Duodenal mucosa (tissue), 2 donors: ENCODE results near the gene CDH2.
A peak's percentile ranks its signal among the peaks of the same experiment; 100 is the strongest.

Experiments used
- H3K27ac ChIP-seq: one replicate; pipeline ENCODE4 v1.7.0; 2013; ENCODE audit warnings: low read depth, low read length
- H3K27me3 ChIP-seq, 2 donors: one replicate each; pipeline ENCODE4 v1.7.0; 2013; ENCODE audit warnings: low read length in 2 of 2, control low read depth in 1 of 2; ENCODE audit not compliant: insufficient read depth in 2 of 2, control insufficient read depth in 1 of 2
- H3K36me3 ChIP-seq, 2 donors: one replicate each; pipeline ENCODE4 v1.7.0; 2013; ENCODE audit warnings: low read length in 2 of 2, control low read depth in 1 of 2; ENCODE audit not compliant: insufficient read depth in 2 of 2, control insufficient read depth in 1 of 2
- H3K4me1 ChIP-seq, 2 donors: one replicate each; pipeline ENCODE4 v1.7.0; 2013; ENCODE audit warnings: low read length in 2 of 2, control low read depth in 1 of 2; ENCODE audit not compliant: insufficient read depth in 2 of 2, control insufficient read depth in 1 of 2
- H3K4me3 ChIP-seq, 2 donors: one replicate each; pipeline ENCODE4 v1.7.0; 2013; ENCODE audit warnings: low read length in 2 of 2, low read depth in 1 of 2
- H3K9ac ChIP-seq, 2 donors: one replicate each; pipeline ENCODE4 v1.7.0; 2013; ENCODE audit warnings: low read length in 2 of 2, low read depth in 1 of 2
- H3K9me3 ChIP-seq, 2 donors: one replicate each; pipeline ENCODE4 v1.7.0; 2013; ENCODE audit warnings: low read length in 2 of 2, control low read depth in 1 of 2; ENCODE audit not compliant: control insufficient read depth in 1 of 2

Gene CDH2

GRCh38 chr18:28176948-28177827 lies at the start of gene CDH2:
CDH2 (minus strand) TSS chr18:28177130; CDS start chr18:28177022, 108 bp downstream.
- H3K4me1 ChIP-seq = no peaks in the 10 kb centered on the region
- H3K9me3 ChIP-seq = no peaks in the 10 kb centered on the region
- H3K9ac ChIP-seq = no peak within 1 kb of the TSS
- H3K36me3 ChIP-seq = no peaks in the 10 kb centered on the region
- peaks cover 10 to 49% of the 10 kb centered on the region in 2 donors for H3K27me3 ChIP-seq
- peak within 1 kb of the TSS in 1 of 2 donors; percentile 51 for H3K4me3 ChIP-seq
- H3K27ac ChIP-seq = no peak within 1 kb of the TSS

GRCh38 chr18:28212060-28212459 lies 35.1 kb upstream of the CDH2 start:
- Histone ChIP-seq H3K27me3 (no peaks in the 10 kb centered on the region), H3K9ac (no peak overlapping the region), H3K27ac (no peak overlapping the region), H3K4me1 (no peaks in the 10 kb centered on the region), H3K36me3 (no peaks in the 10 kb centered on the region), H3K9me3 (peaks cover 0 to 3% of the 10 kb centered on the region in 2 donors), H3K4me3 (no peak overlapping the region)

- H3K4me3 ChIP-seq = no peak overlapping the region
- no peak overlapping the region for H3K9ac ChIP-seq
- peaks cover 0 to 3% of the 10 kb centered on the region in 2 donors for H3K9me3 ChIP-seq
- no peaks in the 10 kb centered on the region for H3K27me3 ChIP-seq
- H3K27ac ChIP-seq = no peak overlapping the region
- H3K36me3 ChIP-seq = no peaks in the 10 kb centered on the region
- no peaks in the 10 kb centered on the region for H3K4me1 ChIP-seq
These were observed 31.9 kb upstream of the CDH2 start for GRCh38 chr18:28208712-28209265.

- no peak overlapping the region for H3K27ac ChIP-seq
- H3K9me3 ChIP-seq = peaks cover 0 to 3% of the 10 kb centered on the region in 2 donors
- no peaks in the 10 kb centered on the region for H3K4me1 ChIP-seq
- H3K4me3 ChIP-seq = no peak overlapping the region
- H3K36me3 ChIP-seq = no peaks in the 10 kb centered on the region
- no peaks in the 10 kb centered on the region for H3K27me3 ChIP-seq
- H3K9ac ChIP-seq = no peak overlapping the region
These were observed 31.3 kb upstream of the CDH2 start for GRCh38 chr18:28208268-28208667.

- H3K27me3 ChIP-seq = no peaks in the 10 kb centered on the region
- H3K27ac ChIP-seq = no peak overlapping the region
- H3K9me3 ChIP-seq = peaks cover 0 to 3% of the 10 kb centered on the region in 2 donors
- H3K9ac ChIP-seq = no peak overlapping the region
- no peaks in the 10 kb centered on the region for H3K4me1 ChIP-seq
- no peak overlapping the region for H3K4me3 ChIP-seq
- H3K36me3 ChIP-seq = no peaks in the 10 kb centered on the region
These were observed 27.2 kb upstream of the CDH2 start for GRCh38 chr18:28204154-28204553.

- Histone ChIP-seq H3K27ac (no peak overlapping the region), H3K9me3 (no peaks in the 10 kb centered on the region), H3K4me3 (no peak overlapping the region), H3K4me1 (no peaks in the 10 kb centered on the region), H3K27me3 (no peaks in the 10 kb centered on the region), H3K36me3 (no peaks in the 10 kb centered on the region), H3K9ac (no peak overlapping the region)
These were observed 24.1 kb upstream of the CDH2 start for GRCh38 chr18:28201056-28201455.

GRCh38 chr18:28198620-28199019 lies 21.7 kb upstream of the CDH2 start:
- Histone ChIP-seq H3K27ac (no peak overlapping the region), H3K4me1 (no peaks in the 10 kb centered on the region), H3K4me3 (no peak overlapping the region), H3K9me3 (no peaks in the 10 kb centered on the region), H3K9ac (no peak overlapping the region), H3K27me3 (no peaks in the 10 kb centered on the region), H3K36me3 (no peaks in the 10 kb centered on the region)

- no peak overlapping the region for H3K9ac ChIP-seq
- no peaks in the 10 kb centered on the region for H3K36me3 ChIP-seq
- H3K4me3 ChIP-seq = no peak overlapping the region
- no peaks in the 10 kb centered on the region for H3K9me3 ChIP-seq
- H3K27me3 ChIP-seq = no peaks in the 10 kb centered on the region
- H3K27ac ChIP-seq = no peak overlapping the region
- H3K4me1 ChIP-seq = no peaks in the 10 kb centered on the region
These were observed 16.3 kb upstream of the CDH2 start for GRCh38 chr18:28193177-28193778.

GRCh38 chr18:28189400-28190239 lies 12.7 kb upstream of the CDH2 start:
- Histone ChIP-seq H3K27me3 (no peaks in the 10 kb centered on the region), H3K4me3 (no peak overlapping the region), H3K36me3 (no peaks in the 10 kb centered on the region), H3K27ac (no peak overlapping the region), H3K9ac (no peak overlapping the region), H3K9me3 (no peaks in the 10 kb centered on the region), H3K4me1 (no peaks in the 10 kb centered on the region)
